Endothelial cell of umbilical vein (primary cell): ENCODE results near the gene TENM4. TPM values are rescaled to one million over a fixed set of nuclear protein-coding genes. Genes with fewer than 3 reads are reported as not detected.

ENCODE experiments used
- BruUV-seq: library from RNA; stranded (reverse); fragments of 400-500 nt; replicated peaks from 2 replicates; lab custom pipeline; 2021; lab: Mats Ljungman, UMichigan
- CTCF ChIA-PET: fragments of 300-600, 350-600 bp; sonication (Branson Sonifier 250); formaldehyde crosslinking; loops from one replicate; lab custom pipeline; 2021; ENCODE audit warnings: antibody characterized with exemption, inconsistent platforms; lab: Charles Lee
- POLR2A ChIA-PET: fragments of 300-600, 350-600 bp; sonication (Branson Sonifier 250); formaldehyde crosslinking; loops from one replicate; lab custom pipeline; 2021; ENCODE audit warnings: antibody characterized with exemption, inconsistent platforms; lab: Charles Lee
- DNase-seq: peaks from one replicate; pipeline ENCODE4 v3.0.0-alpha.2; 2011; ENCODE audit warnings: low read depth, low spot score
- FAIRE-seq: peaks from 2 replicates; lab custom pipeline; 2011; peaks lifted over from hg19 to GRCh38; lab: Jason Lieb, UNC
- H2AFZ ChIP-seq: 2 replicates; pipeline ENCODE4 v1.6.0; 2012; ENCODE audit warnings: low read depth, low read length, control low read depth, inconsistent platforms
- H3K27ac ChIP-seq: 2 replicates; pipeline ENCODE4 v1.5.1; 2011; ENCODE audit warnings: low read depth, mild to moderate bottlenecking, control low read depth, low read length, moderate library complexity; ENCODE audit not compliant: insufficient read depth
- H3K27me3 ChIP-seq, 2 experiments: 2 replicates each; pipeline versions ENCODE4 v1.6.0 to v1.6.1; 2011; ENCODE audit warnings: low read length in 2 of 2, mixed read lengths in 1 of 2; ENCODE audit not compliant: control insufficient read depth in 2 of 2, insufficient read depth in 2 of 2
- H3K36me3 ChIP-seq, 2 experiments: 2 replicates in 1 of 2; 3 replicates in 1 of 2; pipeline ENCODE4 v1.5.1; 2011; ENCODE audit warnings: low read length in 2 of 2, mild to moderate bottlenecking in 1 of 2, moderate library complexity in 1 of 2; ENCODE audit not compliant: control insufficient read depth in 2 of 2, insufficient read depth in 2 of 2; ENCODE audit errors: extremely low read depth in 1 of 2
- H3K4me1 ChIP-seq: 3 replicates; pipeline ENCODE4 v1.5.1; 2011; ENCODE audit warnings: mild to moderate bottlenecking, low read length; ENCODE audit not compliant: control insufficient read depth, insufficient read depth; ENCODE audit errors: extremely low read depth
- H3K4me2 ChIP-seq: 2 replicates; pipeline ENCODE4 v1.6.1; 2011; ENCODE audit warnings: low read length, control low read depth, mixed read lengths; ENCODE audit not compliant: insufficient read depth
- H3K4me3 ChIP-seq, 3 experiments: fragments of 200-600 bp in 1 of 3; sonication (generic), shearing (Covaris generic) in 1 of 3; replicated peaks in 1 of 3; 2 replicates each; pipeline ENCODE4 v1.5.1; 2011 to 2016; ENCODE audit warnings: control low read depth in 3 of 3, low read length in 3 of 3, mild to moderate bottlenecking in 2 of 3, inconsistent platforms in 1 of 3, low read depth in 1 of 3, moderate library complexity in 1 of 3; ENCODE audit not compliant: insufficient read depth in 1 of 3
- H3K79me2 ChIP-seq: 2 replicates; pipeline ENCODE4 v1.6.0; 2012; ENCODE audit warnings: low read length, inconsistent platforms; ENCODE audit not compliant: control insufficient read depth, insufficient read depth
- H3K9ac ChIP-seq: replicated peaks from 2 replicates; pipeline ENCODE3; 2011; ENCODE audit warnings: low read length, control low read depth; ENCODE audit not compliant: insufficient read depth; ENCODE audit errors: extremely low read depth
- H3K9me1 ChIP-seq: replicated peaks from 3 replicates; pipeline ENCODE4 v1.6.0; 2011; ENCODE audit warnings: mild to moderate bottlenecking, low read length; ENCODE audit not compliant: control insufficient read depth, insufficient read depth; ENCODE audit errors: extremely low read depth
- H3K9me3 ChIP-seq: replicated peaks from 2 replicates; pipeline ENCODE4 v1.5.1; 2012; ENCODE audit warnings: low read length, inconsistent platforms; ENCODE audit not compliant: control insufficient read depth, insufficient read depth
- H4K20me1 ChIP-seq: replicated peaks from 2 replicates; pipeline ENCODE3; 2011; ENCODE audit warnings: mild to moderate bottlenecking, low read length; ENCODE audit not compliant: control insufficient read depth, insufficient read depth; ENCODE audit errors: extremely low read depth
- EZH2 ChIP-seq: IDR thresholded peaks from 2 replicates; pipeline ENCODE4 v1.6.1; 2012; ENCODE audit warnings: borderline replicate concordance, low read depth, mild to moderate bottlenecking, moderate library complexity, low read length, inconsistent platforms; ENCODE audit not compliant: severe bottlenecking
- FOS ChIP-seq: IDR thresholded peaks from 2 replicates; pipeline ENCODE4 v1.6.1; 2011; ENCODE audit warnings: mild to moderate bottlenecking, low read length, moderate library complexity, borderline replicate concordance; ENCODE audit not compliant: insufficient read depth
- GATA2 ChIP-seq: IDR thresholded peaks from 2 replicates; pipeline ENCODE4 v1.7.0; 2011; ENCODE audit warnings: low read depth, mild to moderate bottlenecking, moderate library complexity, mixed read lengths, low read length; ENCODE audit not compliant: insufficient read length, insufficient read depth
- JUN ChIP-seq: IDR thresholded peaks from 2 replicates; pipeline ENCODE4 v1.6.1; 2011; ENCODE audit warnings: borderline replicate concordance, low read depth; ENCODE audit not compliant: insufficient read length, insufficient read depth
- MYC ChIP-seq: IDR thresholded peaks from one replicate; pipeline ENCODE4 v1.6.1; 2011; ENCODE audit warnings: mild to moderate bottlenecking, low read depth, low read length
- POLR2A ChIP-seq: IDR thresholded peaks from 2 replicates; pipeline ENCODE4 v1.6.1; 2012; ENCODE audit warnings: low read depth, mild to moderate bottlenecking, control low read depth, low read length
- POLR2AphosphoS5 ChIP-seq: IDR thresholded peaks from 2 replicates; pipeline ENCODE4 v1.6.1; 2012; ENCODE audit warnings: low read depth, mild to moderate bottlenecking, control low read depth, low read length, moderate library complexity; ENCODE audit not compliant: insufficient read depth
- dilution Hi-C: fragments of 300-500 bp; cut with MboI; formaldehyde crosslinking; loops from one replicate; pipeline ENCODE4 v1.15.0; 2019; ENCODE audit warnings: low sequenced_read_pairs; ENCODE audit not compliant: extremely low pct_ligation_motif_present
- intact Hi-C: fragments of 100-400 bp; cut with micrococcal nuclease; formaldehyde crosslinking; loops from one replicate; pipeline ENCODE4 v1.10.0; 2022
- polyA plus RNA-seq, 4 experiments: library from polyadenylated mRNA; depleted of rRNA in 3 of 4; stranded (reverse) in 3 of 4; unstranded in 1 of 4; fragments of >200 nt; gene quantifications; 2 replicates each; pipeline versions ENCODE4 v1.2.1 to v1.2.3, GENCODE V29; 2011 to 2012; ENCODE audit warnings: missing spikeins in 1 of 4
- total RNA-seq: library from RNA; stranded (reverse); gene quantifications from 2 replicates; pipeline ENCODE4 v1.2.3, GENCODE V29; 2021
- TF ChIP-seq, protein P1 (sequence below): IDR thresholded peaks from 2 replicates; pipeline ENCODE4 v1.6.1; 2011; ENCODE audit not compliant: insufficient read depth, insufficient read length
- TF ChIP-seq, protein P2 (sequence below), 2 donors: IDR thresholded peaks; 1 replicate in 1 of 2; 2 replicates in 1 of 2; pipeline ENCODE4 v1.5.1; 2011; ENCODE audit warnings: low read length in 2 of 2, mild to moderate bottlenecking in 2 of 2, moderate library complexity in 2 of 2, control low read depth in 1 of 2, inconsistent platforms in 1 of 2, low read depth in 1 of 2; ENCODE audit not compliant: insufficient read depth in 1 of 2; ENCODE audit errors: extremely low read depth in 1 of 2

TENM4 gene
- total and polyA plus RNA-seq, 2 donors (not counting 3 experiments of a cell fraction or from before 2014, with no cell fraction given), result 0.06 to 0.27 TPM

DNA sequence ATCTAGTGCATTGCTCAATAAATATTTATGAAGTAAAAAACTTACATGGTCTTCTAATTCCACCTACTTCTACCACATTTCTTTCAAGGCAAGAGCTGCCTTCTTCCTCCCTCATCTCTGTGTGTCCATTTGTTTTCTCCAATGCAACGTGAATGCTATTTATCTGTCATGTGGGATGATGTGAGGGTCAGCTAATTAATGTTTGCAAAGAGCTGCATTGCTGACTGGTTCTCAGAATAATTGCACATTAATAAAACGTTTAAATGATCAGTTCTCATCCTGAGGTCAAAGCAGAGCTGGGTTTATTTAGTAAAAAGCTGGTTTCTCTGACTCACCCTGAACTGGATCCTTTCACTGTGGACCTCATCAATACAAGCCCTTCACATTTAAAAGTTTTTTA is 8.7 kb downstream of the TENM4 start:
- Histone ChIP-seq H3K4me1 (no peaks in the 10 kb centered on the region), H3K9me1 (no peaks in the 10 kb centered on the region), H3K79me2 (no peaks in the 10 kb centered on the region), H3K9ac (no peak overlapping the region), H3K27ac (no peak overlapping the region), H3K4me3 (no peak overlapping the region), H4K20me1 (no peaks in the 10 kb centered on the region), H3K36me3 (no peaks in the 10 kb centered on the region), H3K4me2 (no peak overlapping the region), H2AFZ (no peak overlapping the region), H3K9me3 (no peaks in the 10 kb centered on the region), H3K27me3 (peaks cover 16% of the 10 kb centered on the region in 2 experiments)
- dilution Hi-C loops, result no loop called here
- DNase-seq, result no peak
- CTCF ChIA-PET, result no interaction called here
- BruUV-seq, result no TSS peak
- FAIRE-seq, result no peak
- intact Hi-C loops, result no loop called here
- TF ChIP-seq, protein P1, sequence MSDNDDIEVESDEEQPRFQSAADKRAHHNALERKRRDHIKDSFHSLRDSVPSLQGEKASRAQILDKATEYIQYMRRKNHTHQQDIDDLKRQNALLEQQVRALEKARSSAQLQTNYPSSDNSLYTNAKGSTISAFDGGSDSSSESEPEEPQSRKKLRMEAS, result no peak
- TF ChIP-seq EZH2, result no peak
- no peak for TF ChIP-seq GATA2
- TF ChIP-seq MYC, result no peak
- TF ChIP-seq JUN, result no peak
- POLR2A ChIA-PET, result no interaction called here

DNA sequence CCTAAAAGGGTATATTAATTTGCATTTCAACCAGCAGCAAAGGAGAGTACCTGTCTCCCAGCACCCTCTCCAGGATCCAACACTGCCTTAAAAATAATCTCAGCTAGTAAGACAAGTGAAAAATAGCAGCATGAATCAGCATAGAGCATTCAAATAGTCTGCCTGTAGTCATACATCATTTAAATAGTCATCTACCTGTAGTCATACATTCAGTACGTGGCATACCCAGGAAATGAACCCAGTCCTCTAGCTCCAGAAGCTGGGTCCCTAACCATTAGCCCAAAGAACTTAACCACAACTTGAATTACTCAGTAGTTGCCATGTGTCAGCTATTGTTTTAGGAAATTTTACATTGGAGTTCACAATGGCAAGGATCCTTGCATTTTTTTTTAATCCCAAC is 9.3 kb downstream of the TENM4 start:
- CTCF ChIA-PET, result no interaction called here
- POLR2A ChIA-PET, result no interaction called here
- Histone ChIP-seq H3K79me2 (no peaks in the 10 kb centered on the region), H3K27ac (no peak overlapping the region), H3K36me3 (no peaks in the 10 kb centered on the region), H3K9me3 (no peaks in the 10 kb centered on the region), H3K9ac (no peak overlapping the region), H3K4me2 (no peak overlapping the region), H2AFZ (no peak overlapping the region), H3K4me3 (no peak overlapping the region), H3K27me3 (peaks cover 10% of the 10 kb centered on the region in 2 experiments), H3K9me1 (no peaks in the 10 kb centered on the region), H4K20me1 (no peaks in the 10 kb centered on the region), H3K4me1 (no peaks in the 10 kb centered on the region)
- TF ChIP-seq MYC (no peak), GATA2 (no peak), EZH2 (no peak), JUN (no peak), POLR2A (no peak), FOS (no peak), POLR2AphosphoS5 (no peak)
- TF ChIP-seq, protein P2, sequence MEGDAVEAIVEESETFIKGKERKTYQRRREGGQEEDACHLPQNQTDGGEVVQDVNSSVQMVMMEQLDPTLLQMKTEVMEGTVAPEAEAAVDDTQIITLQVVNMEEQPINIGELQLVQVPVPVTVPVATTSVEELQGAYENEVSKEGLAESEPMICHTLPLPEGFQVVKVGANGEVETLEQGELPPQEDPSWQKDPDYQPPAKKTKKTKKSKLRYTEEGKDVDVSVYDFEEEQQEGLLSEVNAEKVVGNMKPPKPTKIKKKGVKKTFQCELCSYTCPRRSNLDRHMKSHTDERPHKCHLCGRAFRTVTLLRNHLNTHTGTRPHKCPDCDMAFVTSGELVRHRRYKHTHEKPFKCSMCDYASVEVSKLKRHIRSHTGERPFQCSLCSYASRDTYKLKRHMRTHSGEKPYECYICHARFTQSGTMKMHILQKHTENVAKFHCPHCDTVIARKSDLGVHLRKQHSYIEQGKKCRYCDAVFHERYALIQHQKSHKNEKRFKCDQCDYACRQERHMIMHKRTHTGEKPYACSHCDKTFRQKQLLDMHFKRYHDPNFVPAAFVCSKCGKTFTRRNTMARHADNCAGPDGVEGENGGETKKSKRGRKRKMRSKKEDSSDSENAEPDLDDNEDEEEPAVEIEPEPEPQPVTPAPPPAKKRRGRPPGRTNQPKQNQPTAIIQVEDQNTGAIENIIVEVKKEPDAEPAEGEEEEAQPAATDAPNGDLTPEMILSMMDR (IDR thresholded peaks at IDR 0.05; ENCODE audit: extremely low read depth in 1 of 2, insufficient read depth in 1 of 2, low read depth in 1 of 2, low read length in 2 of 2), result no peak
- TF ChIP-seq, protein P1, result no peak
- no TSS peak for BruUV-seq
- dilution Hi-C loops, result no loop called here
- no peak for FAIRE-seq
- intact Hi-C loops, result no loop called here
- DNase-seq, result no peak
